AG09309 (cell line): Measurements from ENCODE around the gene FAM234A.
"Not testable (repeated sequence)": the region's sequence is repeated elsewhere in the genome, so short reads cannot be mapped to it uniquely, and the experiment has no call there.

Experiments
- DNase-seq: peaks from one replicate; pipeline ENCODE4 v3.0.0-alpha.2; 2010; ENCODE audit warnings: low read depth
- H3K4me3 ChIP-seq: 2 replicates; pipeline ENCODE4 v1.5.1; 2011; ENCODE audit warnings: mild to moderate bottlenecking, low read depth, low read length, moderate library complexity; ENCODE audit not compliant: control insufficient read depth
- CTCF ChIP-seq: IDR thresholded peaks from 2 replicates; pipeline ENCODE4 v1.5.1; 2011; ENCODE audit warnings: mild to moderate bottlenecking, low read depth, low read length, inconsistent platforms; ENCODE audit not compliant: insufficient read depth, control insufficient read depth; ENCODE audit errors: missing control alignments

The FAM234A gene

GRCh38 chr16:252366-253337 is 18.0 kb downstream of the FAM234A start:
- no peak for TF ChIP-seq CTCF
- no peak overlapping the region for H3K4me3 ChIP-seq
- DNase-seq: no peak

GRCh38 chr16:253833-254232 is 19.2 kb downstream of the FAM234A start:
- TF ChIP-seq CTCF: no peak
- DNase-seq: no peak
- no peak overlapping the region for H3K4me3 ChIP-seq

GRCh38 chr16:254461-254860 is 19.8 kb downstream of the FAM234A start:
- no peak overlapping the region for H3K4me3 ChIP-seq
- TF ChIP-seq CTCF: no peak
- no peak for DNase-seq

- no peak for DNase-seq
- TF ChIP-seq CTCF: no peak
- H3K4me3 ChIP-seq: no peak overlapping the region
Observed at GRCh38 chr16:255183-255582, 20.6 kb downstream of the FAM234A start.

- DNase-seq, H3K4me3 ChIP-seq: not testable (repeated sequence)
Observed at GRCh38 chr16:258091-258490, 23.5 kb downstream of the FAM234A start.

- H3K4me3 ChIP-seq: no peak overlapping the region
- TF ChIP-seq CTCF: no peak
- no peak for DNase-seq
Observed at GRCh38 chr16:259226-259625, 24.6 kb downstream of the FAM234A start.

GRCh38 chr16:259814-260253 is 25.2 kb downstream of the FAM234A start:
- TF ChIP-seq CTCF: no peak
- no peak overlapping the region for H3K4me3 ChIP-seq
- DNase-seq: no peak
